Measurements from ENCODE around the gene TMPRSS9.

The TMPRSS9 gene

GRCh38 chr19:2360833-2361232 is 768 bp downstream of the TMPRSS9 start (continued):
- TF ChIP-seq ZFP3 (CRISPR knock-in tag; IDR thresholded peaks at IDR 0.05) = no peak
- no peak for TF ChIP-seq TOX (CRISPR knock-in tag; IDR thresholded peaks at IDR 0.05; ENCODE audit: borderline replicate concordance)
- no peak for TF ChIP-seq ARNTL (CRISPR knock-in tag; IDR thresholded peaks at IDR 0.05; ENCODE audit: borderline replicate concordance, low read depth)

- no peak for ATAC-seq
These were observed 1.4 kb downstream of the TMPRSS9 start for GRCh38 chr19:2361246-2362045.

GRCh38 chr19:2362046-2362969 is 2.2 kb downstream of the TMPRSS9 start:
- TF ChIP-seq ZNF70 (CRISPR knock-in tag; IDR thresholded peaks at IDR 0.05) = no peak
- ATAC-seq = no peak

More at GRCh38 chr19:2361246-2362045, 1.4 kb downstream of the TMPRSS9 start:
- TF ChIP-seq PPARA (CRISPR knock-in tag; IDR thresholded peaks at IDR 0.05; ENCODE audit: borderline replicate concordance) (no peak), ZFP30 (CRISPR knock-in tag; IDR thresholded peaks at IDR 0.05) (no peak), PATZ1 (CRISPR knock-in tag; IDR thresholded peaks at IDR 0.05; ENCODE audit: borderline replicate concordance) (no peak), ZC3H10 (CRISPR knock-in tag; IDR thresholded peaks at IDR 0.05) (no peak), TOX (CRISPR knock-in tag; IDR thresholded peaks at IDR 0.05; ENCODE audit: borderline replicate concordance) (no peak), ISL1 (CRISPR knock-in tag; IDR thresholded peaks at IDR 0.05) (no peak)

- TF ChIP-seq PATZ1 (CRISPR knock-in tag; IDR thresholded peaks at IDR 0.05; ENCODE audit: borderline replicate concordance) (no peak), PPARA (CRISPR knock-in tag; IDR thresholded peaks at IDR 0.05; ENCODE audit: borderline replicate concordance) (no peak), TSHZ2 (CRISPR knock-in tag; IDR thresholded peaks at IDR 0.05) (no peak), CREB5 (CRISPR knock-in tag; IDR thresholded peaks at IDR 0.05; ENCODE audit: low read depth) (no peak), ZNF8 (CRISPR knock-in tag; IDR thresholded peaks at IDR 0.05) (no peak), CSRNP3 (CRISPR knock-in tag; IDR thresholded peaks at IDR 0.05) (no peak), ESRRG (CRISPR knock-in tag; IDR thresholded peaks at IDR 0.05) (no peak), CSDC2 (CRISPR knock-in tag; IDR thresholded peaks at IDR 0.05) (no peak), GLIS3 (CRISPR knock-in tag; IDR thresholded peaks at IDR 0.05) (no peak), TCF4 (CRISPR knock-in tag; IDR thresholded peaks at IDR 0.05; ENCODE audit: borderline replicate concordance) (no peak), ZNF70 (CRISPR knock-in tag; IDR thresholded peaks at IDR 0.05) (no peak), POU6F1 (CRISPR knock-in tag; IDR thresholded peaks at IDR 0.05; ENCODE audit: borderline replicate concordance, low read depth) (no peak)
These were observed 2.9 kb downstream of the TMPRSS9 start for GRCh38 chr19:2362970-2363300.

More at GRCh38 chr19:2362970-2363300, 2.9 kb downstream of the TMPRSS9 start:
- no peak for ATAC-seq

All from SK-N-SH treated with all-trans-retinoic acid at 6 μM for 48 hours (cell line).